Coronary artery (tissue), 2 donors: ENCODE data around the gene LRP3.

ENCODE experiments used
- DNase-seq: peaks from one replicate; pipeline ENCODE4 v3.0.0-alpha.2; 2017; ENCODE audit warnings: low spot score
- H3K27ac ChIP-seq, 2 donors: fragments of 200-600 bp; sonication (generic); one replicate each; pipeline ENCODE4 v1.5.1; 2016 to 2019
- H3K4me3 ChIP-seq: fragments of 200-600 bp; sonication (generic); 2 replicates; pipeline ENCODE4 v1.5.1; 2016; ENCODE audit warnings: mild to moderate bottlenecking, moderate library complexity
- TF ChIP-seq, protein P1 (sequence below): fragments of 200-600 bp; sonication (generic); IDR thresholded peaks from one replicate; pipeline ENCODE4 v1.5.1; 2019; ENCODE audit warnings: antibody characterized with exemption

The LRP3 gene

DNA sequence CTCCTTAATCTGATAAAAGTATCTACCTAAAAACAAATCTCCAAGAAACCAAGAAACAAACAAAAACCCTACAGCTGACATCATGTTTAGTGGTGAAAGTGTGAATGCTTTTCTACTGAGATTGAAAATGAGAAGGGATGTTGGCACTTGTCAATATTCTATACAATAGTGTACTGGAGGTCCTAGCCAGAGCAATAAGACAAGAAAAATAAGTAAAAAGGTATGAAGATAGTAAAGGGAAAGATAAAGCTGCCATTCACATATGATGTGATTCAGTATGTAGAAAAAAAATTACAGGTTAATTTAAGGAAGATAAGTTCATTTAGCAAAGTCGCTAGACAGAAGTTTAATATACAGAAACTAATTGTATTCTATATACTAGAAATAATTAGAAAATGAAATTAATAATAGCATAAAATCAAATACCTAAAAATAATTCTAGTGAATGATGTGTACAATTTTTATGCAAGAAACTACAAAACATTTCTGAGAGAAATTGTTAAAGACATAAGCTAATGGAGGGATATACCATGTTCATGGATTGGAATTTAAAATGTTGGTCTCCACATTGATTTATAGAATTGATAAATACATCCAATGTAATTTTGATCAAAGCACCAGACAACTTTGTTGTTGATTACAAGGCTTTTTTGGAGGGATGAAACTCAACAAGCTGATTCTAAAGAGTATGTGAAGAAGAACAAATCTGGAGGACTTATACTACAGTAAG is 33.9 kb downstream of the LRP3 start:
- TF ChIP-seq, protein P1, sequence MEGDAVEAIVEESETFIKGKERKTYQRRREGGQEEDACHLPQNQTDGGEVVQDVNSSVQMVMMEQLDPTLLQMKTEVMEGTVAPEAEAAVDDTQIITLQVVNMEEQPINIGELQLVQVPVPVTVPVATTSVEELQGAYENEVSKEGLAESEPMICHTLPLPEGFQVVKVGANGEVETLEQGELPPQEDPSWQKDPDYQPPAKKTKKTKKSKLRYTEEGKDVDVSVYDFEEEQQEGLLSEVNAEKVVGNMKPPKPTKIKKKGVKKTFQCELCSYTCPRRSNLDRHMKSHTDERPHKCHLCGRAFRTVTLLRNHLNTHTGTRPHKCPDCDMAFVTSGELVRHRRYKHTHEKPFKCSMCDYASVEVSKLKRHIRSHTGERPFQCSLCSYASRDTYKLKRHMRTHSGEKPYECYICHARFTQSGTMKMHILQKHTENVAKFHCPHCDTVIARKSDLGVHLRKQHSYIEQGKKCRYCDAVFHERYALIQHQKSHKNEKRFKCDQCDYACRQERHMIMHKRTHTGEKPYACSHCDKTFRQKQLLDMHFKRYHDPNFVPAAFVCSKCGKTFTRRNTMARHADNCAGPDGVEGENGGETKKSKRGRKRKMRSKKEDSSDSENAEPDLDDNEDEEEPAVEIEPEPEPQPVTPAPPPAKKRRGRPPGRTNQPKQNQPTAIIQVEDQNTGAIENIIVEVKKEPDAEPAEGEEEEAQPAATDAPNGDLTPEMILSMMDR: no peak
- no peak for DNase-seq
- H3K27ac ChIP-seq: no peak overlapping the region
- H3K4me3 ChIP-seq: no peak overlapping the region

DNA sequence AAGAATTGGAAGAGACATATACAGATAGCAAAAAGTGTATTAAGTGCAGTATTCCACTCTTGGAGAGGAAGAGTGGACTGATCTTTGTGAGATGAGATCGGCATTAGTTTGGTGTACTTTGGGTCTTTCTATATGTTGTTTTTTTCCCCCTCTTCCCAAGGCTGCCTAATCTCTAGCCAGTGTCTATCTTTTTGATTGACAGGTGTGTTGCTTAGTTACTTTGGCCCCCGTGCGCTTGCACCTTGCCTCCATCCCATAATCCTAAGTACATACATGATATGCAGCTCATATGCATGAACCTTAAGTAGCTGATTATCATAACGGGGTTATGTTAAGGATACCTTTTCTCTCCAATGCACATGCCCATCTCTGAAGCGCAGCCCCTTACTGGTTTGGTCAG is 35.8 kb downstream of the LRP3 start:
- TF ChIP-seq, protein P1: no peak
- H3K4me3 ChIP-seq: no peak overlapping the region
- no peak overlapping the region for H3K27ac ChIP-seq
- no peak for DNase-seq

DNA sequence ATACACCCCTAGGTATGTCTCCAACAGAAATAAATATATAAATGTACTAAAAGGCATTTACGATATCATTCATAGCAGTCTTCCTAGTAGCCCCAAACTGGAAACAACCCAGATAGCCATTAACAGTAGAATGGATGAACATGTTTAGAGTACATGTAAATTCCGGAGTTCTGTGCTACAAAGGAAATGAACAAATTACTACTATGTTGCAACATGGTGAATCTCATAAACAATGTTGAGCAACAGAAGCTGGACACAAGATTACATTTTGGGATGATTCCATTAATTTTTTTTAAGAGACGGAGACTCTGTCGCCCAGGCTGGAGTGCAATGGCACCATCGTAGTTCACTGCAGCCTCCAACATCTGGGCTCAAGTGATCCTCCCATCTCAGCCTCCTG is 37.4 kb downstream of the LRP3 start:
- H3K4me3 ChIP-seq: no peak overlapping the region
- no peak overlapping the region for H3K27ac ChIP-seq
- no peak for DNase-seq
- TF ChIP-seq, protein P1: no peak

DNA sequence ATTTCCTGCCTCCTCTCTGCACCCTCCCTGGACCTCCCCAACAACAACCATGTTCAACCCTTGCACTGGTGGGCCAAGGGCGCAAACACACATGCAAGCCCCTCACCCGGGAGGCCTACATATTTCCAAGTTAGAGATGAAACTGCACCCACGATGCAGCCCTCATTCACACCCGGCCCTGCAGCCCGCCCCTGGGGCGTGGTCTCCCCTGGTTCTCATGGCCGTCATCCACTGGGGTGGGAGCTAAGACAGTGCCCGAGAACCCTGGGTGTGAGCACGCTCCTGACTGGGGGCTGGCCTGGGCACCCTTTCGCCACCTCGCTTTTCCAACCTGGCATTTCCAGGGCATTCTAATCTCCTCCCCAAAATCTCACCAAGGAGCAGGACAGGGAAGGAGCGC is 38.5 kb downstream of the LRP3 start:
- H3K4me3 ChIP-seq: no peak overlapping the region
- no peak for DNase-seq
- no peak overlapping the region for H3K27ac ChIP-seq
- TF ChIP-seq, protein P1: no peak

DNA sequence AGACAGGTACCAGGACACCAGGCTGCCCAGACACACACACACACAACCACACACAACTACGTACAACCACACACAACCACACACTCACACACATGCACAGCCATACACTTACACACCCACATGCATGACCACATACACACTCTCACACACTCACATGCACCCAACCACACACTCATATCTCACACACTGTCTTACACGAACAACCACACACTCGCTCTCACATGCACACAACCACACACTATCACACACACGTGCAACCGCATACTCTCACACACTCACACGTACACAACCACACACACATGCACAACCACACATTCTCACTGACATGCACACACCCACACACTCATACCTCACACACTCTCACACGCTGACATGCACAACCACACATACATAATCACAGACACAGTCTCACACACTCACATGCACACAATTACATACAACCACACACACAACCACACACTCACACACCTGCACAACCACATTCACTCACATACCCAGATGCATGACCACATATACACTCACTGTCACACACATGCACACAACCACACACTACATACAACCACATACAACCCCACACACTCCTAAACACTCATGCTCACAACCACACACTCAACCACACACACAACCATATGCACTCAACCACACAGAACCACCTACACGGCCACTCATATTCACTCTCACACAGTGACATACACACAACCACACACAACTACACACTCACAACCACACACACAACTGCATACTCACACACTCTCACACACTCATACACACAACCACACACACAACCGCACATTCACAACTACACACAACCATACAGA is 39.1 kb downstream of the LRP3 start:
- Histone ChIP-seq H3K27ac (no peak overlapping the region), H3K4me3 (no peak overlapping the region)
- DNase-seq: no peak
- TF ChIP-seq, protein P1: no peak

DNA sequence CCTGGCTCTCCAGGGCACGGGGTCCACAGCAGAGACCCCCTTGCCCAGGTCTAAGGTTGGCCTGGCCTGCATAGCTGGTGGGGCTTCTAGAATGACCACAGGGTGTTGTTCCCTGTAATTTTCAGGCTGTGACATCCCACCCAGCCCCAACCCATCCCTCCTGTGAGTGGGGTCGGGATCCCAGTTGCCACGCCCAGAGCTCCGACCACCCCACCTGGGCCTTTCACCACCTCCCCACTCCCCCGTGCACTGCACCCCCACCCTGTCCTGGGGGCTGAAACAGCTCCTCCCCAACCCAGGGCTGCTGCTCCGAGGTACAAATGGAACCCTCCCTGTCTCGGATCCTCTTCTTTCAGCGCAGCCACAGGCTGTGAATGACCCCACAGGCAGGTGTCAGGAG is 40.0 kb downstream of the LRP3 start:
- no peak for DNase-seq
- Histone ChIP-seq H3K4me3 (no peak overlapping the region), H3K27ac (no peak overlapping the region)
- TF ChIP-seq, protein P1: no peak

DNA sequence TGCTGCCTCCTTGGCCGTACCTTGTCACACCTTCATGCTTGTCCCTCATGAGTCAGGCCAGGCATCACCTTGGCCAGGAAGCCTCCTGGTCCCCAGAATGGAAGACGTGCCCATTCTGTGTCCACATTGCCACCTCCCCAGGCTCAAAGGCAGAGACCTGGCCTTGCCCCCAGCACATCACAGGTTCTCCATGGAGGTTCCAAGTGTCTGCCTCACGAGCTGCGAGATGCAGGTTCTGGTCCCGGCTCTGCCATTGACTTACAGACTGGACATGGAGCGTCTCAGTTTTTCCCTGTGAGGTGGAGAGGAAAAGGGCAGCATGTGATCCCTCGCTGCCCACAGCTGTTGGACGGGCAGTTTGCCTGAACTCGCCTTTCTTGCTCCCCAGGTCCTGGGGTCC is 40.6 kb downstream of the LRP3 start:
- H3K4me3 ChIP-seq: no peak overlapping the region
- TF ChIP-seq, protein P1: no peak
- H3K27ac ChIP-seq: no peak overlapping the region
- no peak for DNase-seq
